GM12873 (cell line): ENCODE results near the gene LRRC74B.

ENCODE experiments used
- CTCF ChIP-seq: IDR thresholded peaks from 2 replicates; pipeline ENCODE4 v1.5.1; 2012; ENCODE audit warnings: low read depth, mild to moderate bottlenecking, moderate library complexity, low read length, control low read depth; ENCODE audit not compliant: insufficient read depth; ENCODE audit errors: missing control alignments

The LRRC74B gene

GRCh38 chr22:21051831-21052400 is 6.2 kb downstream of the LRRC74B start:
- no peak for TF ChIP-seq CTCF

GRCh38 chr22:21052715-21053459 is 7.1 kb downstream of the LRRC74B start:
- no peak for TF ChIP-seq CTCF

GRCh38 chr22:21054046-21054713 is 8.4 kb downstream of the LRRC74B start:
- no peak for TF ChIP-seq CTCF

GRCh38 chr22:21054714-21055563 is 9.2 kb downstream of the LRRC74B start:
- no peak for TF ChIP-seq CTCF

- no peak for TF ChIP-seq CTCF
These were observed 9.8 kb downstream of the LRRC74B start for GRCh38 chr22:21055564-21055834.

- TF ChIP-seq CTCF = no peak
These were observed 10.2 kb downstream of the LRRC74B start for GRCh38 chr22:21055880-21056319.
